ENCODE measurements around the gene LCORL. TPM values are rescaled to one million over a fixed set of nuclear protein-coding genes. Genes with fewer than 3 reads are reported as not detected.
A peak's percentile ranks its signal among the peaks of the same experiment; 100 is the strongest.

Gene LCORL
- total RNA-seq, 1 experiment from 2014 or later, result 15.5 TPM

DNA sequence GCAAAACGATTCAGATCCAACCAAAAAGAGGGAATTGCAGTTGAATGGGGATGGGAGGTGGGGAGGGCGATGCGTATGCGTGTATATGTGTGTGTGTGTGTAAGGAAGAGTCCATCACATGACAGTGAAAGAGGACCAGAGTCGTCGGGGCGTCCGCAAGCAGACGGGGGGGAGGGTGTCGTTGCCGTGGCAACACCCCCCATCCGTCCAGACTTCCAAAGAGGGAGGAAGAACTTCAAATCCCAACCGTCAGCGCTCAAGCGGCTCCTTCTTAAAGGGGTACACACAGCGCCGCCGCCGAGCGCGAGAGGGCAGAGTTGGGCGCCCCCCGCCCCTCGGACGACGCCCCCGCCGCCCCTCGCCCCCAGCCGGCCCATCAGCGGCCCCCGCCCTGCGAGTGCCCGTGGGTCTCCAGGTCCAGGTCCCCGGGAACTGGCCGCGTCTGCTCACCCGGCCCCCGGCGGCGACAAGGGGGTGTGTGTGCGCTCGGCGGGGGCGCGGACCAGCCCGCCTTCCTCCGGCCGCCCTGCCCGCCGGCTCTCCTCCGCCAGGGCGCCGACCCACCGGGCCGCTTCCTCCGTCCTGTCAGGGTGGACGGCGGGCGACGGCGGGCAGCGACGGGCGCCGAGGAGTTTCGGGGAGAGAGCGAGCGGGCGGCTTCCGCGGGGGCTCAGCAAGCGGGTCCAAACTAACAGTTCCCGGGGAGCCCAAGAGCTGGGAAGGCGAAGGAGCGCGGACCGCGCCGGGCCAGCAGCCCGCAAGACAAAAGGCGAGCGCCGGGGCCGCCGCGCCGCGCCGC lies 685 bp downstream of the LCORL start:
- Histone ChIP-seq H2BK15ac (ENCODE audit: low read depth, low read length) (no peak overlapping the region), H2BK120ac (ENCODE audit: low read depth, low read length, poor library complexity, severe bottlenecking) (no peak overlapping the region), H3T11ph (ENCODE audit: low read length) (no peak overlapping the region), H2AFZ (ENCODE audit: low read length) (no peak overlapping the region), H3K56ac (ENCODE audit: insufficient read length, low read depth, low read length) (no peak overlapping the region), H3K4me2 (ENCODE audit: insufficient read depth, insufficient read length, low read length) (peak overlapping the region; percentile 77), H3K4ac (ENCODE audit: low read depth, low read length) (no peak overlapping the region), H3K79me2 (ENCODE audit: insufficient read depth, low read length) (no peaks in the 10 kb centered on the region; the same call in 1 of the 2 replicates), H2AK5ac (ENCODE audit: insufficient read length, low read length) (no peak overlapping the region), H4K5ac (ENCODE audit: insufficient read length, low read depth, low read length) (no peak overlapping the region), H3K9ac (ENCODE audit: extremely low read depth, insufficient read length, low read length) (peak overlapping the region; percentile 38), H3K23ac (ENCODE audit: insufficient read length, low read depth, low read length) (no peak overlapping the region), H3K18ac (ENCODE audit: insufficient read length, low read depth, low read length) (peak overlapping the region; percentile 39), H3K27me3 (ENCODE audit: insufficient read depth, low read length) (no peaks in the 10 kb centered on the region; the same call in 1 of the 2 replicates), H4K8ac (replicated peaks; ENCODE audit: insufficient read length, low read depth, low read length) (no peak overlapping the region), H3K79me1 (ENCODE audit: insufficient read depth, low read depth, low read length, poor library complexity, severe bottlenecking) (peaks cover 3% of the 10 kb centered on the region), H3K23me2 (ENCODE audit: insufficient read length, low read depth, low read length, poor library complexity, severe bottlenecking) (peaks cover 11% of the 10 kb centered on the region), H2BK12ac (ENCODE audit: insufficient read length, low read depth, low read length) (no peak overlapping the region), H2BK5ac (ENCODE audit: insufficient read length, low read length) (no peak overlapping the region), H2BK20ac (ENCODE audit: low read depth, low read length, poor library complexity, severe bottlenecking) (no peak overlapping the region), H3K4me1 (ENCODE audit: insufficient read depth, low read length) (no peaks in the 10 kb centered on the region), H3K14ac (ENCODE audit: insufficient read depth, low read length) (peak overlapping the region; percentile 80; the same call in 1 of the 2 replicates), H4K91ac (ENCODE audit: insufficient read length, low read depth, low read length) (no peak overlapping the region), H3K27ac (ENCODE audit: insufficient read length, low read depth, low read length) (no peak overlapping the region), H3K9me3 (ENCODE audit: control insufficient read depth, low read depth, low read length) (no peaks in the 10 kb centered on the region), H4K20me1 (ENCODE audit: control insufficient read depth, insufficient read depth, insufficient read length) (no peaks in the 10 kb centered on the region)
- Mint-ChIP-seq H3K4me1 (peaks cover 16 to 20% of the 10 kb centered on the region in 2 experiments), H3K9me3 (no peaks in the 10 kb centered on the region; a peak in 2 of 5 replicates), H3K4me3 (peak overlapping the region; percentile 85 to 99), H3K27me3 (ENCODE audit: low read depth) (peaks cover 31% of the 10 kb centered on the region), H3K27ac (peak overlapping the region; percentile 14 to 56 (median 30); a peak in 4 of 7 replicates), H3K36me3 (ENCODE audit: insufficient read depth in 1 of 3, low read depth in 3 of 3) (no peaks in the 10 kb centered on the region)
- TF ChIP-seq, protein P1, sequence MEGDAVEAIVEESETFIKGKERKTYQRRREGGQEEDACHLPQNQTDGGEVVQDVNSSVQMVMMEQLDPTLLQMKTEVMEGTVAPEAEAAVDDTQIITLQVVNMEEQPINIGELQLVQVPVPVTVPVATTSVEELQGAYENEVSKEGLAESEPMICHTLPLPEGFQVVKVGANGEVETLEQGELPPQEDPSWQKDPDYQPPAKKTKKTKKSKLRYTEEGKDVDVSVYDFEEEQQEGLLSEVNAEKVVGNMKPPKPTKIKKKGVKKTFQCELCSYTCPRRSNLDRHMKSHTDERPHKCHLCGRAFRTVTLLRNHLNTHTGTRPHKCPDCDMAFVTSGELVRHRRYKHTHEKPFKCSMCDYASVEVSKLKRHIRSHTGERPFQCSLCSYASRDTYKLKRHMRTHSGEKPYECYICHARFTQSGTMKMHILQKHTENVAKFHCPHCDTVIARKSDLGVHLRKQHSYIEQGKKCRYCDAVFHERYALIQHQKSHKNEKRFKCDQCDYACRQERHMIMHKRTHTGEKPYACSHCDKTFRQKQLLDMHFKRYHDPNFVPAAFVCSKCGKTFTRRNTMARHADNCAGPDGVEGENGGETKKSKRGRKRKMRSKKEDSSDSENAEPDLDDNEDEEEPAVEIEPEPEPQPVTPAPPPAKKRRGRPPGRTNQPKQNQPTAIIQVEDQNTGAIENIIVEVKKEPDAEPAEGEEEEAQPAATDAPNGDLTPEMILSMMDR (conservative IDR thresholded peaks at IDR 0.05), result no peak; the same call in 2 of the 3 replicates
- peak; percentile 74 for DNase-seq
- WGBS (ENCODE audit: extremely low coverage, insufficient read length, low lambda C conversion rate), result no CpG with 5 or more reads among the region's 90 CpGs

All from H9 (cell line).